ENCODE results near the gene ZSWIM1.

Gene ZSWIM1

GRCh38 chr20:45913116-45913515 is 32.1 kb downstream of the ZSWIM1 start:
- ChIA-PET POLR2A (ENCODE audit: low non-redundant PET) (no interaction called here), CTCF (no interaction called here)
- no peak for TF ChIP-seq CTCF (conservative IDR thresholded peaks at IDR 0.05; ENCODE audit: low read depth)
- H3K27ac ChIP-seq = peak overlapping the region; percentile 79
- no peak for DNase-seq (ENCODE audit: low spot score)

- DNase-seq (ENCODE audit: low spot score) = no peak
- TF ChIP-seq CTCF (conservative IDR thresholded peaks at IDR 0.05; ENCODE audit: low read depth) = no peak
- H3K27ac ChIP-seq = 0 out of 2 replicates have a peak overlapping the region, but pooled peaks have one; percentile 1
- ChIA-PET CTCF (interaction anchor here (0.7 kb wide), 1 partner anchor 624 kb away, joined by 3 read pairs; no protein-coding TSS in a partner anchor), POLR2A (ENCODE audit: low non-redundant PET) (no interaction called here)
Measured at GRCh38 chr20:45917790-45918141, 36.7 kb downstream of the ZSWIM1 start.

- 0 out of 2 replicates have a peak overlapping the region, but pooled peaks have one; percentile 1 for H3K27ac ChIP-seq
- ChIA-PET CTCF (no interaction called here), POLR2A (ENCODE audit: low non-redundant PET) (no interaction called here)
- no peak for TF ChIP-seq CTCF (conservative IDR thresholded peaks at IDR 0.05; ENCODE audit: low read depth)
- no peak for DNase-seq (ENCODE audit: low spot score)
Measured at GRCh38 chr20:45918182-45918737, 37.2 kb downstream of the ZSWIM1 start.

DNA sequence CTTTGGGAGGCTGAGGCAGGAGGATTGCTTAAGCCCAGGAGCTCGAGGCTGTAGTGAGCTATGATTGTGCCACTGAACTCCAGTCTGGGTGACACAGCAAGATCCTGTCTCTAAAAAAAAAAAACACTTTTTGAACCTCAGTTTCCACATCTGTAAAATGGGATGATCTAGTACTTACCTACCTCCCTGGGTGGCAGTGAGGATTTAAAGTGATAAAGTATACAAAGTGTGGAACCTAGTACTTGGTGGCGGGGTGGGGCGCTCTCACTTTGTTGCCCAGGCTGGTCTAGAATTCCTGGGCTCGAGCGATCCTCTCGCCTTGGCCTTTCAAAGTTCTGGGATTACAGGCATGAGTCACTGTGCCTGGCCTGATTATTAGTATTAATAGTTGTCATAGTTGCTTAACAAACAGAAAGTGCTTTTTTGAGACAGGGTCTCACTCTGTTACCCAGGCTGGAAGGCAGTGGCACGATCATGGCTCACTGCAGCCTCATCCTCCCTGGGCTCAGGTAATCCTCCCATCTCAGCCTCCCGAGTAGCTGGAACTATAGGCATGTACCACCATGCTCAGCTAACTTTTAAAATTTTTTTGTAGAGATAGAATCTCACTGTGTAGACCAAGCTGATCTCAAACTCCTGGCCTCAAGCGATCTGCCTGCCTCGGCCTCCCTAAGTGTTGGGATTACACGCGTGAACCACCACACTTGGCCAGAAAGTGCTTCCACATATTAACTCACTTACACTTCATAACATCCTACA is 37.9 kb downstream of the ZSWIM1 start:
- TF ChIP-seq CTCF (conservative IDR thresholded peaks at IDR 0.05; ENCODE audit: low read depth) = no peak
- H3K27ac ChIP-seq = no peak overlapping the region
- CTCF ChIA-PET = no interaction called here
- POLR2A ChIA-PET (ENCODE audit: low non-redundant PET) = interaction anchor here (2.5 kb wide), 1 partner anchor 15 kb away, joined by 15 read pairs; the partner anchor contains the start of gene PCIF1
- no peak for DNase-seq (ENCODE audit: low spot score)

GRCh38 chr20:45919542-45920399 is 38.7 kb downstream of the ZSWIM1 start:
- DNase-seq (ENCODE audit: low spot score) = no peak
- POLR2A ChIA-PET (ENCODE audit: low non-redundant PET) = interaction anchor here (2.5 kb wide), 1 partner anchor 14 kb away, joined by 15 read pairs; the partner anchor contains the start of gene PCIF1
- no peak overlapping the region for H3K27ac ChIP-seq
- TF ChIP-seq CTCF (conservative IDR thresholded peaks at IDR 0.05; ENCODE audit: low read depth) = no peak
- CTCF ChIA-PET = no interaction called here
